Astrocyte of the hippocampus (primary cell): ENCODE data around the gene PRKACA.
"Not testable (repeated sequence)": the region's sequence is repeated elsewhere in the genome, so short reads cannot be mapped to it uniquely, and the experiment has no call there.

Experiments used
- DNase-seq: peaks from one replicate; pipeline ENCODE4 v3.0.0; 2011; ENCODE audit warnings: low read depth, low spot score

PRKACA gene

GRCh38 chr19:14048443-14049153 lies 69.0 kb downstream of the PRKACA start:
- peak; percentile 37 for DNase-seq

- DNase-seq = not testable (repeated sequence)
These were observed 69.7 kb downstream of the PRKACA start for GRCh38 chr19:14047866-14048265.

GRCh38 chr19:14042659-14043608 lies 74.6 kb downstream of the PRKACA start:
- DNase-seq = peak; percentile 72
